ENCODE measurements around the gene DCAF10.

DNA sequence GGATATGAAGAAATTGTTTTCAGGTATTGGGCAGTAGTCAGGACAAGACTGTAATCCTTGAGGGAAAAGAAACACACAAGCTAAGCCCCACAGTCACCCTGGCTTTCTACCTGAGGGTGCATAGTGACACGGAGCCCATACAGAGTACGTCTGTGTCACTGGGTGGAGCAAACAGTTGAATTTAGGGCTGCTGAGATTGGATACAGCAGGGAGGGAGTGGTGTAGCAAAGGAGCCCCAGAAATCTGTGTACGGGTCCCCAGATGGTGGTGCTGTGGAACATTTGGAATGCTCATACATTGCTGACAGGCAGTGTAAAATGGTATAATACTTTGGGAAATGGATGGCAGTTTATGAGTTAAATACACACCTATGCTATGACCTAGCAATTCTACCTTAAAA is 41.9 kb upstream of the DCAF10 start:
- no peak for TF ChIP-seq POLR2A (IDR thresholded peaks at IDR 0.05)
- TF ChIP-seq, protein P1, sequence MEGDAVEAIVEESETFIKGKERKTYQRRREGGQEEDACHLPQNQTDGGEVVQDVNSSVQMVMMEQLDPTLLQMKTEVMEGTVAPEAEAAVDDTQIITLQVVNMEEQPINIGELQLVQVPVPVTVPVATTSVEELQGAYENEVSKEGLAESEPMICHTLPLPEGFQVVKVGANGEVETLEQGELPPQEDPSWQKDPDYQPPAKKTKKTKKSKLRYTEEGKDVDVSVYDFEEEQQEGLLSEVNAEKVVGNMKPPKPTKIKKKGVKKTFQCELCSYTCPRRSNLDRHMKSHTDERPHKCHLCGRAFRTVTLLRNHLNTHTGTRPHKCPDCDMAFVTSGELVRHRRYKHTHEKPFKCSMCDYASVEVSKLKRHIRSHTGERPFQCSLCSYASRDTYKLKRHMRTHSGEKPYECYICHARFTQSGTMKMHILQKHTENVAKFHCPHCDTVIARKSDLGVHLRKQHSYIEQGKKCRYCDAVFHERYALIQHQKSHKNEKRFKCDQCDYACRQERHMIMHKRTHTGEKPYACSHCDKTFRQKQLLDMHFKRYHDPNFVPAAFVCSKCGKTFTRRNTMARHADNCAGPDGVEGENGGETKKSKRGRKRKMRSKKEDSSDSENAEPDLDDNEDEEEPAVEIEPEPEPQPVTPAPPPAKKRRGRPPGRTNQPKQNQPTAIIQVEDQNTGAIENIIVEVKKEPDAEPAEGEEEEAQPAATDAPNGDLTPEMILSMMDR (IDR thresholded peaks at IDR 0.05): no peak

Measured in lower leg skin (tissue), 3 donors.